GM12878 (cell line): ENCODE measurements around the gene CAMK2A. TPM values are rescaled to one million over a fixed set of nuclear protein-coding genes. Genes with fewer than 3 reads are reported as not detected.

ENCODE experiments used
- ATAC-seq: fragments of 200-7000 bp; cut with Tn5 transposase; 3 replicates; pipeline ENCODE4 v1.9.1; 2020; ENCODE audit warnings: mild to moderate bottlenecking, moderate library complexity
- BruUV-seq: library from RNA; stranded (reverse); fragments of 400-500 nt; replicated peaks from 2 replicates; lab custom pipeline; 2021; lab: Mats Ljungman, UMichigan
- CTCF ChIA-PET: fragments of 300-600 bp; sonication (Branson Sonifier 250); formaldehyde crosslinking; extraction: SDS; loops from one replicate; lab custom pipeline; 2021; ENCODE audit warnings: inconsistent platforms; lab: Yijun Ruan, JAX
- POLR2A ChIA-PET: fragments of 350-600 bp; formaldehyde crosslinking; extraction: SDS; loops from one replicate; lab custom pipeline; 2021; ENCODE audit warnings: inconsistent platforms; lab: Charles Lee
- RAD21 ChIA-PET: fragments of 300-600 bp; sonication (Branson Sonifier 250); formaldehyde crosslinking; loops from one replicate; lab custom pipeline; 2023; ENCODE audit warnings: antibody characterized with exemption; ENCODE audit not compliant: unreplicated experiment; lab: Charles Lee
- SMC1A ChIA-PET: fragments of 300-600 bp; sonication (Branson Sonifier 250); formaldehyde crosslinking; loops from one replicate; lab custom pipeline; 2023; ENCODE audit not compliant: unreplicated experiment, uncharacterized antibody; lab: Charles Lee
- DNase-seq: peaks from one replicate; pipeline ENCODE4 v3.0.0-alpha.2; 2011; ENCODE audit warnings: low read depth, low spot score
- FAIRE-seq: peaks from 3 replicates; lab custom pipeline; 2011; peaks lifted over from hg19 to GRCh38; lab: Jason Lieb, UNC
- H2AFZ ChIP-seq: 2 replicates; pipeline ENCODE4 v1.6.0; 2011; ENCODE audit warnings: low read depth, low read length, control low read depth; ENCODE audit not compliant: control insufficient read depth
- H3K27ac ChIP-seq: 2 replicates; pipeline ENCODE4 v1.5.1; 2011; ENCODE audit warnings: control low read depth; ENCODE audit not compliant: control insufficient read depth, insufficient read depth
- H3K27me3 ChIP-seq, 2 experiments: replicated peaks in 1 of 2; 2 replicates each; pipeline versions ENCODE4 v1.6.0 to v1.6.1; 2011; ENCODE audit warnings: low read length in 1 of 2; ENCODE audit not compliant: control insufficient read depth in 2 of 2, insufficient read depth in 2 of 2
- H3K36me3 ChIP-seq, 2 experiments: 2 replicates each; pipeline ENCODE4 v1.5.1; 2011; ENCODE audit warnings: low read length in 1 of 2; ENCODE audit not compliant: control insufficient read depth in 2 of 2, insufficient read depth in 2 of 2
- H3K4me1 ChIP-seq: 2 replicates; pipeline ENCODE4 v1.6.1; 2011; ENCODE audit warnings: mild to moderate bottlenecking, low read length, moderate library complexity, mixed read lengths; ENCODE audit not compliant: control insufficient read depth, insufficient read depth
- H3K4me2 ChIP-seq: 2 replicates; pipeline ENCODE4 v1.6.0; 2011; ENCODE audit warnings: control low read depth; ENCODE audit not compliant: control insufficient read depth, insufficient read depth
- H3K4me3 ChIP-seq: fragments of 200-600 bp; sonication (generic); 2 replicates; pipeline ENCODE4 v1.5.1; 2016
- H3K79me2 ChIP-seq: 2 replicates; pipeline ENCODE4 v1.6.0; 2011; ENCODE audit warnings: low read length; ENCODE audit not compliant: control insufficient read depth, insufficient read depth
- H3K9ac ChIP-seq: 2 replicates; pipeline ENCODE4 v1.8.0; 2011; ENCODE audit warnings: low read length, control low read depth, mixed read lengths; ENCODE audit not compliant: control insufficient read depth, insufficient read depth
- H3K9me3 ChIP-seq: replicated peaks from 3 replicates; pipeline ENCODE4 v1.5.1; 2011; ENCODE audit warnings: mild to moderate bottlenecking, low read length; ENCODE audit not compliant: control insufficient read depth, insufficient read depth
- H4K20me1 ChIP-seq: 2 replicates; pipeline ENCODE4 v1.6.0; 2011; ENCODE audit not compliant: control insufficient read depth, insufficient read depth
- ASH2L ChIP-seq: fragments of 300-600, 200-600 bp; sonication (generic); IDR thresholded peaks from 2 replicates; pipeline ENCODE4 v1.6.1; 2017; ENCODE audit warnings: low read depth, mild to moderate bottlenecking, borderline replicate concordance
- CBX5 ChIP-seq: sonication (generic); IDR thresholded peaks from 2 replicates; pipeline ENCODE4 v1.6.1; 2016; ENCODE audit warnings: low read depth, moderate library complexity, mild to moderate bottlenecking, inconsistent platforms
- CUX1 ChIP-seq: IDR thresholded peaks from 2 replicates; pipeline ENCODE4 v1.6.1; 2012; ENCODE audit warnings: improper control_type of control experiment, low read depth, low read length; ENCODE audit not compliant: insufficient replicate concordance
- E2F4 ChIP-seq: IDR thresholded peaks from 2 replicates; pipeline ENCODE4 v1.6.1; 2012; ENCODE audit warnings: low read depth, low read length, improper control_type of control experiment
- FOXM1 ChIP-seq: IDR thresholded peaks from 2 replicates; pipeline ENCODE4 v1.6.1; 2012; ENCODE audit warnings: low read depth, mild to moderate bottlenecking, inconsistent platforms, low read length, moderate library complexity
- HCFC1 ChIP-seq: fragments of 150-350 bp; IDR thresholded peaks from 2 replicates; pipeline ENCODE4 v1.6.1; 2014; ENCODE audit warnings: low read length
- HDGF ChIP-seq: fragments of 450-650 bp; IDR thresholded peaks from 2 replicates; pipeline ENCODE4 v1.6.1; 2016; ENCODE audit warnings: antibody characterized with exemption
- IKZF1 ChIP-seq: fragments of 450-650 bp; conservative IDR thresholded peaks from 2 replicates; pipeline ENCODE4 v1.6.1; 2017; ENCODE audit warnings: antibody characterized with exemption, mild to moderate bottlenecking
- MTA3 ChIP-seq: IDR thresholded peaks from 2 replicates; pipeline ENCODE4 v1.6.1; 2012; ENCODE audit warnings: low read length, inconsistent platforms, borderline replicate concordance
- RBBP5 ChIP-seq: fragments of 200-600 bp; sonication (generic); conservative IDR thresholded peaks from 2 replicates; pipeline ENCODE4 v1.6.1; 2016
- SIN3A ChIP-seq: IDR thresholded peaks from 2 replicates; pipeline ENCODE4 v1.6.1; 2012; ENCODE audit warnings: low read depth, low read length, improper control_type of control experiment
- SMARCA5 ChIP-seq: fragments of 450-650 bp; IDR thresholded peaks from 2 replicates; pipeline ENCODE4 v1.6.1; 2017; ENCODE audit warnings: mild to moderate bottlenecking
- SUPT20H ChIP-seq: IDR thresholded peaks from 2 replicates; pipeline ENCODE4 v1.6.1; 2011; ENCODE audit warnings: low read depth, mild to moderate bottlenecking, low read length, moderate library complexity, borderline replicate concordance; ENCODE audit not compliant: control insufficient read depth
- SUZ12 ChIP-seq: fragments of 200-600 bp; sonication (generic); IDR thresholded peaks from one replicate; pipeline ENCODE4 v1.6.1; 2018; ENCODE audit warnings: antibody characterized with exemption, mild to moderate bottlenecking; ENCODE audit not compliant: unreplicated experiment
- ZNF622 ChIP-seq: fragments of 450-650 bp; IDR thresholded peaks from 2 replicates; pipeline ENCODE4 v1.6.1; 2017; ENCODE audit warnings: mild to moderate bottlenecking, inconsistent platforms
- ZNF687 ChIP-seq: fragments of 450-650 bp; IDR thresholded peaks from 2 replicates; pipeline ENCODE4 v1.6.1; 2017; ENCODE audit warnings: mild to moderate bottlenecking, moderate library complexity
- WGBS: methylation state at CpG from one replicate; pipeline ENCODE4 v1.1.6; 2016; ENCODE audit warnings: low lambda C conversion rate; ENCODE audit not compliant: insufficient replicate concordance, insufficient coverage; ENCODE audit errors: missing lambda C conversion rate; 5-methylcytosine and 5-hydroxymethylcytosine counted together
- in situ Hi-C: fragments of 300-500 bp; cut with MboI; formaldehyde crosslinking; loops from 9 replicates; pipeline ENCODE4 v1.14.3; 2018; ENCODE audit warnings: mixed read lengths
- intact Hi-C: fragments of 100-400 bp; cut with micrococcal nuclease; formaldehyde crosslinking; loops from one replicate; pipeline ENCODE4 v1.14.2; 2022; ENCODE audit not compliant: unreplicated experiment
- polyA plus RNA-seq, 11 experiments: library from polyadenylated mRNA; depleted of rRNA in 4 of 11; unstranded in 6 of 11; stranded (reverse) in 5 of 11; fragments of >200 nt; fragmentation: Nextera tagmentation in 4 of 11; fragmentation: Illumina TruSeq in 1 of 11; extraction: Ambion mirVana in 4 of 11; extraction: Trizol in 1 of 11; gene quantifications; 1 replicate in 1 of 11; 2 replicates in 10 of 11; pipeline versions ENCODE4 v1.2.1 to v1.2.3, GENCODE V29; 2011 to 2016; ENCODE audit warnings: inconsistent platforms in 2 of 11, missing spikeins in 2 of 11, low read depth in 1 of 11
- total RNA-seq, 4 experiments: library from RNA; depleted of rRNA in 3 of 4; stranded (reverse); fragments of >200 nt in 3 of 4; fragmentation: Illumina TruSeq in 1 of 4; extraction: Trizol in 1 of 4; gene quantifications; 2 replicates each; pipeline versions ENCODE4 v1.2.1 to v1.2.3, GENCODE V29; 2013 to 2021

Gene CAMK2A
- total and polyA plus RNA-seq, 10 of the 15 experiments (the other 5 are each of a cell fraction or from before 2014, with no cell fraction given), result 0.11 TPM; not detected in 9

- Histone ChIP-seq H3K36me3 (no peaks in the 10 kb centered on the region), H3K4me1 (no peaks in the 10 kb centered on the region), H3K4me3 (no peak overlapping the region), H3K79me2 (no peaks in the 10 kb centered on the region), H3K9me3 (no peaks in the 10 kb centered on the region), H2AFZ (no peak overlapping the region), H3K27me3 (peaks cover 4 to 7% of the 10 kb centered on the region in 2 experiments), H4K20me1 (no peaks in the 10 kb centered on the region; the same call in 1 of the 2 replicates), H3K9ac (no peak overlapping the region), H3K4me2 (no peak overlapping the region), H3K27ac (no peak overlapping the region)
- 38% methylated on average over 16 of the region's 16 CpGs for WGBS
- intact Hi-C loops (no loop called here), in situ Hi-C loops (no loop called here)
- ChIA-PET RAD21 (no interaction called here), POLR2A (no interaction called here), CTCF (no interaction called here), SMC1A (no interaction called here)
- ATAC-seq, result no peak
- TF ChIP-seq HDGF (no peak), ZNF622 (no peak), ZNF687 (no peak), SMARCA5 (no peak), RBBP5 (no peak), CUX1 (no peak), HCFC1 (no peak), SIN3A (no peak), CBX5 (no peak), ASH2L (no peak), FOXM1 (no peak), MTA3 (no peak), SUZ12 (no peak), E2F4 (no peak), IKZF1 (no peak), SUPT20H (no peak)
- FAIRE-seq, result no peak
- no TSS peak for BruUV-seq
- no peak for DNase-seq
These were observed 92.6 kb downstream of the CAMK2A start for GRCh38 chr5:150196986-150197385.
